DMS53 treated with DMSO at 0.1 percent for 48 hours (cell line): Measurements from ENCODE around the gene SLC47A2.

Source experiments
- DNase-seq: peaks from one replicate; lab custom pipeline; 2025; ENCODE audit not compliant: unreplicated experiment; lab: John Stamatoyannopoulos, UW

Gene SLC47A2

GRCh38 chr17:19647697-19648474 is 68.5 kb downstream of the SLC47A2 start:
- peak; percentile 54 for DNase-seq

DNA sequence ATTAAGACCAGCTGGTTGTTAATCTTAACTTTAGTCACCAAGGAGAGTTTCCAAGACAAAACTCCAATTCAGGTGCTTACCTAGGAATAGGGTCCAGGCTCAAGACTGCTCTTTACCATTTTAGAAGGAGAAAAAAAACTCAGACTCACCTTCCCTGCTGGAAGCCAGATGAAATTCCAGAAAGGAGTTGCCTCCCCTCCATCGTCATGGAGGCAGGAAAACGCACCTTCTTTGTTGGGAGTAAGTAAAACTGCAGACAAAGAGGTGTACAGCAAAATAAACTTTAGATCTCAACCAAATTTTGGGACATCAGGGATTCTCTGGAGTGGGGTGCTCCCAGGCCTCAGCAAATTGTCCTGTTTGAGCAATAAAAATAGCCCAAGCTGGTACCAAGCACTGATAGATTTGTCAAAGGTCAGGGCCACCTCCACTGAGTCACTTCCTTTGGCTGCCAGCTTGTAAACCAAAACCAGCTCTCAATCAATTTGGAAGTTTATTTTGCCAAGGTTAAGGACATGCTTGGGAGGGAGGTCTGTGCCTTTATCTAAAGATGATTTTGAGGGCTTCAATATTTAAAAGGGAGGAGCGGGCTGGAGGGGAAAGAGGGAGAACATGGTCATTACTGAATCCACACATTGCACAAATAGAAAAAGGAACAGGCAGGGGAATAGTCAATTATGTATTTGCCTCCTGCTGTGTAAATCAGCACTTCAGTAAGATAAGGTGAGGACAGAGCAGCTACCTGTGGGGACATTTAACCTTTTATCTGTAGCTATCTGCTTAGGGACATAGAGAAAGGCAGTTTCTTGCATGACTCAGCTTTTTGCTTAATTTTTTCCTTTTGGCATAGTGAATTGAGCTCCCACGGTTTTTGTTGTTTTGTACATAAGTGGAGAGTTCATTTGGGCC is 69.3 kb downstream of the SLC47A2 start:
- no peak for DNase-seq

DNA sequence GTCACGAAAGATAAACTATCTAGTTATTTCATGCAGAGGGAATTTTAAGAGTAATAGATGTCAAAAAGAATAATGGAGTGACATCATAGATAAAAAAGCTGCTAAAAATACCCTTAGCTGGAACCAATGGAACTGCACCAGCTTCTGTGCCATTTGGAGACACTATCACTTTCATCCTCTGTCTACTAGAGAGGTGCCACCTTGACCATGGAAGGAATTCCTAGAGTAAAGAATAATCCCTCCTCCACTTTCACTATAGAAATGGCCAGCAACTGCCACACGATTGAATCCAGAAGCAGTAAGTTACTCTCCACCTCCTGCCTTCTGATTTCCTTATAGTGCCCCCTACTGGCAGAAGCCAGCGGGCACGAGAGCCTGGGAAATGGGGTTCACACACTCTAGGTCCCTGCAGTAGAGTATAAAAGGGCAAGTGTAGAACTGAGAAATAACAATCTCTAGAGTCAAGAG is 70.6 kb downstream of the SLC47A2 start:
- no peak for DNase-seq

DNA sequence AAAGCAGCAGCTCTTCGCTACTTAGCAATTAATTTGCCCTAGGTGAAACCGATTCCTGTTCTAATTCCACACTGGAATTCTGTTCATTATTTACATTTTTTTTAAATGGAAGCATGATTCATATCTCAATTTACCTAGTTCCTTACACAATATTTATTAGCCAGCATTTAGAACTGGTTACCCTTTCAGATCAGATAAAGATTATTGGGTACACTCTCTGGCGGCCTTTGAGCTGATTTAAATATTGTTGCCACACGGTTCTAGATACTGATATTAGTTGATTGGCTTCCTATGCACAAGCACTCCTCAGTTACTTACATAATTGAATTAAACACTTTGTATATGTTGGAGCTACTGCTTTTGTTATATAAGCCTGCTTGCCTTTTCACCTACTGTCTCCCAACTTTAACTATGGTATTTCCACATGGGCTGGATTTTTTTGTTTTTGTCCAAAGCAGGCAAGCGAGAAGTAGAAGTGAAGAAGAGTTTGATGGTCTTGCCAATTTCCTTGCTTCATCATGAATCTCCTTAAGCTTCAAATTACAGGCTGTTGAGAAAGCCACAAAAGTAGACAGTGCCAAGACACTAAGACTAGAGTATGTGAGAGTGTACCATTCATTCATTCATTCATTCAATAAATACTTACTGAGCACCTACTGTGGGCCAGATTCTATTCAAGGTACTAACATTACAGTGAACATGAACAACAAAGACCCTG is 71.7 kb downstream of the SLC47A2 start:
- no peak for DNase-seq

DNA sequence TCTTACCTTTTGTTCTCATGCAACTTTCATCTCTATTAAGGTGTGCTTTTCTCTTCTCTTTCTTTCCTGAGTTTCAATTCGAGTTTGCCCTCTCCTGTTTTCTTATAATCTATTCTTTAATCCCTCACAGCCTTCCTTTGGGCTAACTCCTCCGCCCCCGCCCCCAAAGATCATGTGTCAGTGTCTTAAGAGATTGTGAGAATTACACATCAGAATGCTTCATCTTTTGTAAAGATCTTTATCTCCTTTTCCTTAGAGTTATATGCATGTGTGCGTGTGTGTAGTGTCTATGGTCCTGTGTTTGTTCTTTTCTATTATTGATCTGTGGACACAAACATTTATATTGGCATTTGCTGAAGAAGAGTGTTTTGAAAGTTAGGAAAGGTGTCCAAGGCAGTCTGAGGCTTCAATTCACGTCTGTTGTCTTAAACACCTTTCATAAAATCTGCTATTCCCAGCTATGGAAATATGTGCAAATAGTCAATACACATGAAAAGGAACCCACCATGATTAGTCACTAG is 74.0 kb downstream of the SLC47A2 start:
- no peak for DNase-seq

DNA sequence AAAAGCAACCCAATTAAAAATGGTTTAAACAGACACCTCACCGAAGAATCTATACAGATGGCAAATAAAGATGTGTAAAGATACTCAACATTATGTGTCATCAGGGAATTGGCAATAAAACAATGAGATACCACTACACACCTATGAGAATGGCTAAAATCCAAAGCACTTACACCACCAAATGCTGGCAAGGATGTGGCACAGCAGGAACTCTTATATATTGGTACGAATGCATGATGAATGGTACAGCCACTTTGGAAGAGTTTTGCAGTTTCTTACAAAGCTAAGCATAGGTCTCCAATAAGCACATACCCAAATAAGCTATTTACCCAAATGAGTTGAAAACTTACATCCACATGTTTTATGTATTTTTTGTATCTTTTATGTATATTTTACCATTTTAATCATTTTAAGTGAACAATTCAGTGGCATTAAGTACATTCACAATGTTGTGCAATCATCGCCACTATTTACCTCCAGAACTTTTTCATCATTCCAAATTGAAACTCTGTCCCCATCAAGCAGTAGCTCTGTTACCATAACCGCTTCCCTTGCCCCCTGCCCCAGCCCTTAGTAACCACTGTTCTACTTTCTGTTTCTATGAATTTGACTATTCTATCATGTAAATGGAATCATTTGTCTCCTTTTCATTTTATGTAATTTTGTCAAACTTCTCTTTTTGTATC is 74.6 kb downstream of the SLC47A2 start:
- DNase-seq = no peak

- no peak for DNase-seq
Observed at GRCh38 chr17:19631905-19632304, 84.5 kb downstream of the SLC47A2 start.

GRCh38 chr17:19630661-19631060 is 85.7 kb downstream of the SLC47A2 start:
- no peak for DNase-seq

- no peak for DNase-seq
Observed at GRCh38 chr17:19630035-19630434, 86.3 kb downstream of the SLC47A2 start.

DNA sequence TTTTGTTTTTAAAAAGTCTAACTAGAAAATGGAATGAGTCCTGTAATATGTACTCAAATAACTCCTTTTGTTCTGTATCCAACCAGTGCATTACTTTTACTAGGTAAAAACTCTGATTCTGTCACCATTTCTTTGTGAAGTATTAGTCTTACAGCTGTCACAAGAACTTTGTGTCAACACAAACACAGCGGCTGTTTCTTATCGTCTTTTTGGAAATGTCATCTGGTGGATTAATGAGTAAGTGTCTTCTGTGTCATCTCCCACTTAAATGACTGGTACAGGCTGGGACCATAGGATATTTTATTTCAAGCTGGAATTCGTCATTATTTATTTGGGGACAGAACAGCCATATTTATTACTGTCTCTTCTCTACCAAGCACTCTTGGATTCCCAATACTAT is 86.9 kb downstream of the SLC47A2 start:
- DNase-seq = no peak
